ENCODE results near the gene SMURF1. TPM values are rescaled to one million over a fixed set of nuclear protein-coding genes. Genes with fewer than 3 reads are reported as not detected.

SMURF1 gene
- total RNA-seq, 4 donors from 2014 or later, result 28.2 to 35.4 (median 31.1) TPM

DNA sequence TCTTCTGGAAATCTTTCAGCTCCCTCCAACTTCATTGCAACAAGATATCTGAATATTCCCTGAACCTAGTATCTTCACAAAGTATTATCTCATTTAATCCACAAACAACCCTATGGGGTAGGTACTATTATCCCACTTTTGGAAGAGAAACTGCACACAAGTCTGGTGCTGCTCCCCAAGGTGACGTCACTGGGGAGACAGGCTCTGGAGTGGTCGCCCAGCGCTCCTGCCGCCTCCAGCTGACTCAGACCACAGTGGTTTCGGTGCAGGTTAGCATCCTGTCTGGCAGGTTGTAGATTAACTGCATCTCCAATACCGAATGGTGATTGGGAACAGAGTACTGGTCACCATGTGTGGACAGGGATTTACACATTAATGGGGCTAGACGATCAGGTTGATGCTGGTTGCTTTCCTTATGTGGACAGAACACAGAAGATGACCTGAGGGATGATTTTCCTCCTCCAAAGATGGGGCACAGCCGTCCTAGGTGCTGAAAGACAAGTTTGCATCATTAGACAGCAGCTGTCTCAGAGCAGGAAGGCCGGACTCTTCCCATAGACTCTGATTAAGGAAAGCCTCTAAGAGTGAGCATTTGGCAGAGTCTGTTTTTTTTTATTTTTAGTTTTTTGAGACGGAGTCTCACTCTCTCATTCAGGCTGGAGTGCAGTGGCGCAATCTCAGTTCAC is 137.0 kb downstream of the SMURF1 start:
- H3K9me3 ChIP-seq, result no peaks in the 10 kb centered on the region
- H3K27ac ChIP-seq, result no peak overlapping the region
- TF ChIP-seq, protein P1, sequence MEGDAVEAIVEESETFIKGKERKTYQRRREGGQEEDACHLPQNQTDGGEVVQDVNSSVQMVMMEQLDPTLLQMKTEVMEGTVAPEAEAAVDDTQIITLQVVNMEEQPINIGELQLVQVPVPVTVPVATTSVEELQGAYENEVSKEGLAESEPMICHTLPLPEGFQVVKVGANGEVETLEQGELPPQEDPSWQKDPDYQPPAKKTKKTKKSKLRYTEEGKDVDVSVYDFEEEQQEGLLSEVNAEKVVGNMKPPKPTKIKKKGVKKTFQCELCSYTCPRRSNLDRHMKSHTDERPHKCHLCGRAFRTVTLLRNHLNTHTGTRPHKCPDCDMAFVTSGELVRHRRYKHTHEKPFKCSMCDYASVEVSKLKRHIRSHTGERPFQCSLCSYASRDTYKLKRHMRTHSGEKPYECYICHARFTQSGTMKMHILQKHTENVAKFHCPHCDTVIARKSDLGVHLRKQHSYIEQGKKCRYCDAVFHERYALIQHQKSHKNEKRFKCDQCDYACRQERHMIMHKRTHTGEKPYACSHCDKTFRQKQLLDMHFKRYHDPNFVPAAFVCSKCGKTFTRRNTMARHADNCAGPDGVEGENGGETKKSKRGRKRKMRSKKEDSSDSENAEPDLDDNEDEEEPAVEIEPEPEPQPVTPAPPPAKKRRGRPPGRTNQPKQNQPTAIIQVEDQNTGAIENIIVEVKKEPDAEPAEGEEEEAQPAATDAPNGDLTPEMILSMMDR (IDR thresholded peaks at IDR 0.05), result no peak
- TF ChIP-seq POLR2A (IDR thresholded peaks at IDR 0.05) (no peak), EP300 (IDR thresholded peaks at IDR 0.05) (no peak)
- 87 to 96% methylated on average over 11 of the region's 11 CpGs for WGBS, 2 donors
- peaks cover 0 to 5% (median 0%) of the 10 kb centered on the region in 4 donors for H3K4me1 ChIP-seq
- peaks cover 2 to 100% (median 35%) of the 10 kb centered on the region in 3 donors for H3K36me3 ChIP-seq
- no peak overlapping the region for H3K4me3 ChIP-seq
- no peaks in the 10 kb centered on the region for H3K27me3 ChIP-seq
- DNase-seq (ENCODE audit: low spot score in 2 of 2), result no peak

- TF ChIP-seq POLR2A (IDR thresholded peaks at IDR 0.05) (no peak), EP300 (IDR thresholded peaks at IDR 0.05) (no peak)
- TF ChIP-seq, protein P1 (IDR thresholded peaks at IDR 0.05), result no peak
- WGBS, 2 donors, result 66 to 68% methylated on average over 15 of the region's 15 CpGs
- Histone ChIP-seq H3K9me3 (no peaks in the 10 kb centered on the region), H3K36me3 (peaks cover 2 to 100% (median 25%) of the 10 kb centered on the region in 3 donors), H3K4me1 (peaks cover 0 to 5% (median 0%) of the 10 kb centered on the region in 4 donors), H3K4me3 (no peak overlapping the region), H3K27ac (no peak overlapping the region), H3K27me3 (no peaks in the 10 kb centered on the region)
- DNase-seq (ENCODE audit: low spot score in 2 of 2), result no peak
These were observed 138.1 kb downstream of the SMURF1 start for GRCh38 chr7:99005776-99006175.

DNA sequence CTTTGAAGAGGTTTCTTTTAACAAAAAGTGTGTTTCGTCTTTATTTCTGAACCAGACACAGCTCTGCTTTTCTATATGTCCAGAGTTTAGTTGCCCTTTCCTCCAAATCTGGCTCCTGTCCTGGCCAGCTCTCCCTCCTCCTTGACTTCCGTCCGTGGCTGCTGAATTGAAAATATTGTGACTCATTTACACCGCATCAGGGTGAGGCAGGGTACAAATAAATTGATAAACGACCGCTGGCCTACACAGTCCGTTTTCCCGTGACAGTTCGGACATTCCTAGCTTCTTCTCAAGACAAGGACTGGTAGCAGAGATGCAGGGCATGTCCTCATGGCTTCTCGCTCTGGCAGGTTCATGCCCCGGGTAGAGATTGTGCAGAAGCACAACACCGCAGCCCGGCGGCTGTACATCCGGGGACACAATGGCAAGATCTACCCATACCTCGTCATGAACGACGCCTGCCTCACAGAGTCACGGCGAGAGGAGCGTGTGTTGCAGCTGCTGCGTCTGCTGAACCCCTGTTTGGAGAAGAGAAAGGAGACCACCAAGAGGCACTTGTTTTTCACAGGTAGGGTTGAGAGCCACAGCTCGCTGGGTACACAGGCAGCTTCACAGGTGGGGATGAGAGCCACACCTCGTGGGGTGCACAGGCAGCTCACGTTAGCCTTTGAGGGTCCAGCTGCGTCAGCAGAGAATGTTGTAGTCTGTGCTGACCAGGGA is 139.0 kb downstream of the SMURF1 start:
- H3K36me3 ChIP-seq, result peaks cover 2 to 100% (median 25%) of the 10 kb centered on the region in 3 donors
- no peak overlapping the region for H3K4me3 ChIP-seq
- H3K27me3 ChIP-seq, result no peaks in the 10 kb centered on the region
- no peak for DNase-seq (ENCODE audit: low spot score in 2 of 2)
- H3K9me3 ChIP-seq, result no peaks in the 10 kb centered on the region
- WGBS, 2 donors, result 89 to 95% methylated on average over 26 of the region's 26 CpGs
- H3K27ac ChIP-seq, result no peak overlapping the region
- TF ChIP-seq, protein P1 (IDR thresholded peaks at IDR 0.05), result no peak
- no peak for TF ChIP-seq EP300 (IDR thresholded peaks at IDR 0.05)
- H3K4me1 ChIP-seq, result peaks cover 0 to 5% (median 0%) of the 10 kb centered on the region in 4 donors

DNA sequence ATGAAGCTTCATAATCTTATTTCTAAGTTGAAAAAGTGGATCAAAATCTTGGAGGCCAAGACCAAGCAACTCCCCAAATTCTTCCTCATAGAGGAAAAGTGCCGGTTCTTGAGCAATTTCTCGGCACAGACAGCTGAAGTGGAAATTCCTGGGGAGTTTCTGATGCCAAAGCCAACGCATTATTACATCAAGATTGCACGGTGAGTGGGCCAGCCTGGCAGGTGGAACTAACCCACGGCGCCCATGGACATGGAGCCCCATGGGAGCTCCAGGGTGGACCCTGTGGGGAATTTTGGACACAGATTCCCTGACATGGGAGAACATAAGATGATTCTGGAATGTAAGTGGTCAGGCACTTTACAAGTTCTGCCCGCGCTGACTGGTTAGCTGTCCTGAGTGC is 139.7 kb downstream of the SMURF1 start:
- peaks cover 2 to 100% (median 25%) of the 10 kb centered on the region in 3 donors for H3K36me3 ChIP-seq
- H3K27me3 ChIP-seq, result no peaks in the 10 kb centered on the region
- no peak overlapping the region for H3K4me3 ChIP-seq
- peaks cover 0 to 5% (median 0%) of the 10 kb centered on the region in 4 donors for H3K4me1 ChIP-seq
- no peak for DNase-seq (ENCODE audit: low spot score in 2 of 2)
- no peaks in the 10 kb centered on the region for H3K9me3 ChIP-seq
- no peak overlapping the region for H3K27ac ChIP-seq
- 77 to 91% methylated on average over 8 of the region's 8 CpGs for WGBS, 2 donors
- TF ChIP-seq, protein P1 (IDR thresholded peaks at IDR 0.05), result no peak
- TF ChIP-seq POLR2A (IDR thresholded peaks at IDR 0.05) (no peak), EP300 (IDR thresholded peaks at IDR 0.05) (no peak)

DNA sequence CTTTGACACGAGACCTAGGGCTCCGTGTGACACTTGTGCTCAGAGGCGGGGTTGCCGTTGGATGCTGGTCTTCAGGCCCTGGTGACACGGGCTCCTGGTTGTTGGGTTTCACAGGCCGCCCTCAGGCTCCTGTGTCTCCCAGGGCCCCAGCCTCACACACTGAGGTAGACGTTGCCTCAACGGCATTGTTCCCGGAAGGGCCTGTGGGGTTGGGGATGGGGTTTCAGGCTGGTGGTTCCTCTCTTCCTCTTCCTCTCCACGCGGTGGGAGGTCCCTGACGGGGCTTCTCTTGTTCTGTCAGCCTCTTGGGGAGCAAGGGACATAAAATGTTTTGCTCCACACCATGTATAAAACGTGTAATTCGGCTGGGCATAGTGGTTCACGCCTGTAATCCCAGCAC is 140.5 kb downstream of the SMURF1 start:
- 88 to 89% methylated on average over 14 to 15 of the region's 15 CpGs for WGBS, 2 donors
- Histone ChIP-seq H3K27me3 (no peaks in the 10 kb centered on the region), H3K9me3 (no peaks in the 10 kb centered on the region), H3K4me3 (no peak overlapping the region), H3K27ac (no peak overlapping the region), H3K36me3 (peaks cover 2 to 100% (median 25%) of the 10 kb centered on the region in 3 donors), H3K4me1 (peaks cover 0 to 5% (median 0%) of the 10 kb centered on the region in 4 donors)
- DNase-seq (ENCODE audit: low spot score in 2 of 2), result no peak
- TF ChIP-seq POLR2A (IDR thresholded peaks at IDR 0.05) (no peak), EP300 (IDR thresholded peaks at IDR 0.05) (no peak)
- TF ChIP-seq, protein P1 (IDR thresholded peaks at IDR 0.05), result no peak
